ENCODE data around the gene MAP6. TPM values are rescaled to one million over a fixed set of nuclear protein-coding genes. Genes with fewer than 3 reads are reported as not detected.

The MAP6 gene
- total and polyA plus RNA-seq, 2 of the 13 experiments (the other 11 are each of a cell fraction or from before 2014, with no cell fraction given) = 0.04 TPM; not detected in 1

DNA sequence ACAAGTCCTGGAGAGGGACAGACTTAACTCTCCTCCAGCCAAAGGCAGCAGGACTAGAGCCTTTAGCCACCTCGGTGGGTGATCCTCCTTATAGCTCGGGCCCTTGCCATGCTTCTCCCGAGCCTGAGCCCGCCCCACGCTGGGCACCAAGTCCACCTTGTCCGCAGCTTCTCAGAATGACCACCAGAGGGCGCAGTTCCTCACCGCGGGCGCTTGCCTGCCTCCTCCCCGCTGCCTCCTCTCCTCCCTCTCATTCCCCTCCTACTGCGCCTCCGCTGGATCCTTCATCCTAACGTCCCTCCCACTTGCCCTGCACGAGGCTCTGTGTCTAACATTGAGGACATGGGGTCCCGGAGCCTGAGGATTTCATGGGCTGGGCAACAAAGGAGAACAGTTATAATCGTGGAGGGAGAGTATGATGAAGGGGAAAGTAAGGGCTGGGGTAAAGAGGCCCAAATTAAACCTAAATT, 37.5 kb upstream of the MAP6 start (continued):
- TF ChIP-seq MATR3 (CRISPR knock-in tag; IDR thresholded peaks at IDR 0.05) = no peak
- TF ChIP-seq ZNF598 (CRISPR knock-in tag; IDR thresholded peaks at IDR 0.05; ENCODE audit: borderline replicate concordance) = no peak
- TF ChIP-seq ZNF512 (CRISPR knock-in tag; IDR thresholded peaks at IDR 0.05) = no peak
- TF ChIP-seq ZNF557 (CRISPR knock-in tag; IDR thresholded peaks at IDR 0.05) = no peak
- TF ChIP-seq ZNF816 (CRISPR knock-in tag; IDR thresholded peaks at IDR 0.05; ENCODE audit: borderline replicate concordance) = no peak
- TF ChIP-seq DMTF1 (CRISPR knock-in tag; IDR thresholded peaks at IDR 0.05) = no peak
- TF ChIP-seq YEATS2 (CRISPR knock-in tag; IDR thresholded peaks at IDR 0.05; ENCODE audit: borderline replicate concordance) = no peak
- TF ChIP-seq, protein P1, sequence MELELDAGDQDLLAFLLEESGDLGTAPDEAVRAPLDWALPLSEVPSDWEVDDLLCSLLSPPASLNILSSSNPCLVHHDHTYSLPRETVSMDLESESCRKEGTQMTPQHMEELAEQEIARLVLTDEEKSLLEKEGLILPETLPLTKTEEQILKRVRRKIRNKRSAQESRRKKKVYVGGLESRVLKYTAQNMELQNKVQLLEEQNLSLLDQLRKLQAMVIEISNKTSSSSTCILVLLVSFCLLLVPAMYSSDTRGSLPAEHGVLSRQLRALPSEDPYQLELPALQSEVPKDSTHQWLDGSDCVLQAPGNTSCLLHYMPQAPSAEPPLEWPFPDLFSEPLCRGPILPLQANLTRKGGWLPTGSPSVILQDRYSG (CRISPR knock-in tag; IDR thresholded peaks at IDR 0.05) = no peak
- no peak; the same call in 1 of the 2 replicates for TF ChIP-seq ZNF431 (CRISPR knock-in tag; IDR thresholded peaks at IDR 0.05; ENCODE audit: borderline replicate concordance, low read depth)
- no peak for TF ChIP-seq SNAPC4 (CRISPR knock-in tag; IDR thresholded peaks at IDR 0.05)
- TF ChIP-seq, protein P2, sequence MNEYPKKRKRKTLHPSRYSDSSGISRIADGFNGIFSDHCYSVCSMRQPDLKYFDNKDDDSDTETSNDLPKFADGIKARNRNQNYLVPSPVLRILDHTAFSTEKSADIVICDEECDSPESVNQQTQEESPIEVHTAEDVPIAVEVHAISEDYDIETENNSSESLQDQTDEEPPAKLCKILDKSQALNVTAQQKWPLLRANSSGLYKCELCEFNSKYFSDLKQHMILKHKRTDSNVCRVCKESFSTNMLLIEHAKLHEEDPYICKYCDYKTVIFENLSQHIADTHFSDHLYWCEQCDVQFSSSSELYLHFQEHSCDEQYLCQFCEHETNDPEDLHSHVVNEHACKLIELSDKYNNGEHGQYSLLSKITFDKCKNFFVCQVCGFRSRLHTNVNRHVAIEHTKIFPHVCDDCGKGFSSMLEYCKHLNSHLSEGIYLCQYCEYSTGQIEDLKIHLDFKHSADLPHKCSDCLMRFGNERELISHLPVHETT (CRISPR knock-in tag; conservative IDR thresholded peaks at IDR 0.05) = no peak
- TF ChIP-seq ZNF879 (CRISPR knock-in tag; IDR thresholded peaks at IDR 0.05) = no peak
- no peak for TF ChIP-seq SCMH1 (CRISPR knock-in tag; IDR thresholded peaks at IDR 0.05; ENCODE audit: borderline replicate concordance)
- TF ChIP-seq HMG20B (CRISPR knock-in tag; conservative IDR thresholded peaks at IDR 0.05) = no peak
- peak; percentile 66 for TF ChIP-seq ZMYM4 (CRISPR knock-in tag; IDR thresholded peaks at IDR 0.05)
- no peak for TF ChIP-seq ZFP36L2 (CRISPR knock-in tag; IDR thresholded peaks at IDR 0.05)
- no peak for TF ChIP-seq CSRNP2 (CRISPR knock-in tag; conservative IDR thresholded peaks at IDR 0.05; ENCODE audit: low read depth)
